SHP77 (cell line): ENCODE measurements around the gene STK24.

Source experiments
- DNase-seq, 2 experiments: peaks; one replicate each; lab custom pipeline; 2025; lab: John Stamatoyannopoulos, UW

STK24 gene

GRCh38 chr13:98532254-98532653, 44.7 kb downstream of the STK24 start:
- no peak for DNase-seq

- DNase-seq, result no peak
These were observed 46.7 kb downstream of the STK24 start for GRCh38 chr13:98530217-98530616.

- DNase-seq, result no peak
These were observed 47.7 kb downstream of the STK24 start for GRCh38 chr13:98529171-98529570.

GRCh38 chr13:98528663-98529064, 48.2 kb downstream of the STK24 start:
- DNase-seq, result no peak

GRCh38 chr13:98527526-98527925, 49.4 kb downstream of the STK24 start:
- no peak for DNase-seq

GRCh38 chr13:98526182-98526512, 50.8 kb downstream of the STK24 start:
- no peak for DNase-seq

GRCh38 chr13:98525456-98526181, 51.3 kb downstream of the STK24 start:
- DNase-seq, result no peak

- no peak for DNase-seq
These were observed 52.1 kb downstream of the STK24 start for GRCh38 chr13:98524793-98525192.

GRCh38 chr13:98524391-98524790, 52.5 kb downstream of the STK24 start:
- DNase-seq, result no peak

- no peak for DNase-seq
These were observed 53.3 kb downstream of the STK24 start for GRCh38 chr13:98523455-98524102.

GRCh38 chr13:98522371-98522770, 54.5 kb downstream of the STK24 start:
- no peak for DNase-seq

- no peak for DNase-seq
These were observed 55.3 kb downstream of the STK24 start for GRCh38 chr13:98521461-98522247.

- no peak for DNase-seq
These were observed 56.0 kb downstream of the STK24 start for GRCh38 chr13:98520674-98521449.

- DNase-seq, result no peak
These were observed 56.9 kb downstream of the STK24 start for GRCh38 chr13:98519976-98520375.

GRCh38 chr13:98517576-98518310, 59.2 kb downstream of the STK24 start:
- DNase-seq, result no peak

- no peak for DNase-seq
These were observed 61.0 kb downstream of the STK24 start for GRCh38 chr13:98515818-98516465.

- DNase-seq, result no peak
These were observed 62.6 kb downstream of the STK24 start for GRCh38 chr13:98514288-98514687.

GRCh38 chr13:98513837-98514236, 63.1 kb downstream of the STK24 start:
- DNase-seq, result no peak

GRCh38 chr13:98512774-98513665, 63.9 kb downstream of the STK24 start:
- no peak for DNase-seq

- DNase-seq, result no peak
These were observed 65.5 kb downstream of the STK24 start for GRCh38 chr13:98511435-98511834.
